ENCODE results near the gene CD40LG. TPM values are rescaled to one million over a fixed set of nuclear protein-coding genes. Genes with fewer than 3 reads are reported as not detected.

CD40LG gene
- total RNA-seq, 2 donors from 2014 or later: 0.16 TPM; not detected in 1

- Histone ChIP-seq H3K4me1 (no peaks in the 10 kb centered on the region), H3K9me3 (no peaks in the 10 kb centered on the region), H3K4me3 (no peak overlapping the region), H3K27ac (no peak overlapping the region), H3K27me3 (no peaks in the 10 kb centered on the region), H3K36me3 (no peaks in the 10 kb centered on the region)
- TF ChIP-seq CTCF (IDR thresholded peaks at IDR 0.05): no peak
- no peak for DNase-seq (ENCODE audit: low spot score)
Observed at GRCh38 chrX:136635235-136635634, 12.7 kb upstream of the CD40LG start.

- Histone ChIP-seq H3K27me3 (no peaks in the 10 kb centered on the region), H3K27ac (no peak overlapping the region), H3K36me3 (no peaks in the 10 kb centered on the region), H3K4me3 (no peak overlapping the region), H3K9me3 (no peaks in the 10 kb centered on the region), H3K4me1 (no peaks in the 10 kb centered on the region)
- no peak for DNase-seq (ENCODE audit: low spot score)
- TF ChIP-seq CTCF (IDR thresholded peaks at IDR 0.05): no peak
Observed at GRCh38 chrX:136636121-136636520, 11.8 kb upstream of the CD40LG start.

GRCh38 chrX:136639506-136640176 lies 8.3 kb upstream of the CD40LG start:
- Histone ChIP-seq H3K27me3 (no peaks in the 10 kb centered on the region), H3K4me3 (no peak overlapping the region), H3K4me1 (no peaks in the 10 kb centered on the region), H3K9me3 (no peaks in the 10 kb centered on the region), H3K27ac (no peak overlapping the region), H3K36me3 (no peaks in the 10 kb centered on the region)
- DNase-seq (ENCODE audit: low spot score): no peak
- no peak for TF ChIP-seq CTCF (IDR thresholded peaks at IDR 0.05)

- Histone ChIP-seq H3K9me3 (no peaks in the 10 kb centered on the region), H3K4me1 (no peaks in the 10 kb centered on the region), H3K36me3 (no peaks in the 10 kb centered on the region), H3K4me3 (no peak overlapping the region), H3K27ac (no peak overlapping the region), H3K27me3 (no peaks in the 10 kb centered on the region)
- no peak for DNase-seq (ENCODE audit: low spot score)
- TF ChIP-seq CTCF (IDR thresholded peaks at IDR 0.05): no peak
Observed at GRCh38 chrX:136643243-136643642, 4.7 kb upstream of the CD40LG start.

GRCh38 chrX:136646602-136647239 lies 1.2 kb upstream of the CD40LG start:
- DNase-seq (ENCODE audit: low spot score): no peak
- no peaks in the 10 kb centered on the region for H3K9me3 ChIP-seq
- no peaks in the 10 kb centered on the region for H3K27me3 ChIP-seq
- no peaks in the 10 kb centered on the region for H3K4me1 ChIP-seq
- no peak overlapping the region for H3K27ac ChIP-seq
- no peak for TF ChIP-seq CTCF (IDR thresholded peaks at IDR 0.05)
- no peaks in the 10 kb centered on the region for H3K36me3 ChIP-seq
- no peak overlapping the region for H3K4me3 ChIP-seq

All from right atrium auricular region (tissue), 2 donors.